PC-9 (cell line): ENCODE results near the gene ADGRF1. TPM values are rescaled to one million over a fixed set of nuclear protein-coding genes. Genes with fewer than 3 reads are reported as not detected.

ENCODE experiments used
- BruUV-seq: library from RNA; stranded (reverse); fragments of 400-500 nt; replicated peaks from 2 replicates; lab custom pipeline; 2021; lab: Mats Ljungman, UMichigan
- CTCF ChIA-PET: fragments of 300-600 bp; sonication (Branson Sonifier 250); formaldehyde crosslinking; loops from one replicate; lab custom pipeline; 2022; ENCODE audit warnings: antibody characterized with exemption; lab: Charles Lee
- POLR2A ChIA-PET: fragments of 300-600 bp; sonication (Branson Sonifier 250); formaldehyde crosslinking; loops from one replicate; lab custom pipeline; 2022; ENCODE audit warnings: antibody characterized with exemption; ENCODE audit not compliant: unreplicated experiment; lab: Charles Lee
- DNase-seq, 2 experiments: peaks; one replicate each; pipeline versions ENCODE4 v3.0.0 to v3.0.0-alpha.2; 2015 to 2022; ENCODE audit warnings: mixed read lengths in 1 of 2
- H2AFZ ChIP-seq: fragments of 200-600 bp; sonication (generic); 2 replicates; pipeline ENCODE4 v1.8.1; 2017; ENCODE audit warnings: antibody characterized with exemption
- H3F3A ChIP-seq: fragments of 200-600 bp; sonication (generic); 2 replicates; pipeline ENCODE4 v1.8.1; 2017; ENCODE audit warnings: antibody characterized with exemption, mild to moderate bottlenecking, low read depth; ENCODE audit not compliant: insufficient read depth
- H3K27ac ChIP-seq: fragments of 200-600 bp; sonication (generic); 2 replicates; pipeline ENCODE4 v1.6.1; 2016; ENCODE audit warnings: mixed run types
- H3K27me3 ChIP-seq: fragments of 200-600 bp; sonication (generic); 2 replicates; pipeline ENCODE4 v1.6.1; 2016; ENCODE audit warnings: low read depth, mixed run types; ENCODE audit not compliant: insufficient read depth
- H3K36me3 ChIP-seq: fragments of 200-600 bp; sonication (generic); 2 replicates; pipeline ENCODE4 v1.6.1; 2016; ENCODE audit warnings: low read depth, mixed run types
- H3K4me1 ChIP-seq: fragments of 200-600 bp; sonication (generic); replicated peaks from 2 replicates; pipeline ENCODE4 v1.6.1; 2016; ENCODE audit warnings: mixed run types; ENCODE audit not compliant: insufficient read depth
- H3K4me2 ChIP-seq: fragments of 200-600 bp; sonication (generic); 2 replicates; pipeline ENCODE4 v1.6.1; 2017; ENCODE audit warnings: mixed run types
- H3K4me3 ChIP-seq: fragments of 200-600 bp; sonication (generic); 2 replicates; pipeline ENCODE4 v1.6.1; 2016; ENCODE audit warnings: mixed run types
- H3K79me2 ChIP-seq: fragments of 200-600 bp; sonication (generic); 2 replicates; pipeline ENCODE4 v1.6.1; 2017; ENCODE audit warnings: low read depth, mixed run types
- H3K9me2 ChIP-seq: fragments of 200-600 bp; sonication (generic); 2 replicates; pipeline ENCODE4 v1.8.1; 2017; ENCODE audit warnings: mild to moderate bottlenecking; ENCODE audit not compliant: insufficient read depth
- H3K9me3 ChIP-seq: fragments of 200-600 bp; sonication (generic); 2 replicates; pipeline ENCODE4 v1.8.1; 2016; ENCODE audit warnings: low read depth; ENCODE audit not compliant: insufficient read depth
- H4K20me1 ChIP-seq: fragments of 200-600 bp; sonication (generic); 2 replicates; pipeline ENCODE4 v1.8.1; 2017; ENCODE audit not compliant: insufficient read depth
- EZH2 ChIP-seq: fragments of 200-600 bp; sonication (generic); IDR thresholded peaks from 2 replicates; pipeline ENCODE4 v1.8.0; 2017; ENCODE audit warnings: antibody characterized with exemption, low read depth
- intact Hi-C: fragments of 100-400 bp; cut with micrococcal nuclease; formaldehyde crosslinking; loops from one replicate; pipeline ENCODE4 v1.10.0; 2022; ENCODE audit not compliant: unreplicated experiment
- total RNA-seq: library from RNA; stranded (reverse); gene quantifications from 2 replicates; pipeline ENCODE4 v1.2.3, GENCODE V29; 2021
- TF ChIP-seq, protein P1 (sequence below): fragments of 200-600 bp; sonication (generic); conservative IDR thresholded peaks from 2 replicates; pipeline ENCODE4 v1.6.1; 2017; ENCODE audit warnings: mixed run types, antibody characterized with exemption, mild to moderate bottlenecking, moderate library complexity

Gene ADGRF1
- total RNA-seq, 1 experiment from 2014 or later: 162 TPM

DNA sequence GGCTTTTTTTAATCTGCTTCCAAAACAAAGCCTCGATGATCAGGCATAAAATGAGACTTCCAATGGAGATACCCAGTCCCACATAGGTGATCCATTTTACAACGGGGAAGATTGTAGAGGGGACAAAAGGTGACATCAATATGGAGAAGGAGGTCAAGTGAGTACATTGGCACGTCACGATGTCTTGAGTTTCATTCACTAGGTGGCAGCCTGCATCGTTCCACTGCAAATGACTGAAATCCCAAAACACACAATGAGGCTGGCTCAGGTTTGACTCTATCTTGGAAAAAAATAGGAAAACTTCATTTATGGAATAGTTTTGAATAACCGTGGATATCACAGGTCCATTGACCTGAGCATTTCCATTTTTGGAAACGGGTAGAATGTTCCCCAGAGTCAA is 32.5 kb downstream of the ADGRF1 start:
- TF ChIP-seq EZH2: no peak
- TF ChIP-seq, protein P1, sequence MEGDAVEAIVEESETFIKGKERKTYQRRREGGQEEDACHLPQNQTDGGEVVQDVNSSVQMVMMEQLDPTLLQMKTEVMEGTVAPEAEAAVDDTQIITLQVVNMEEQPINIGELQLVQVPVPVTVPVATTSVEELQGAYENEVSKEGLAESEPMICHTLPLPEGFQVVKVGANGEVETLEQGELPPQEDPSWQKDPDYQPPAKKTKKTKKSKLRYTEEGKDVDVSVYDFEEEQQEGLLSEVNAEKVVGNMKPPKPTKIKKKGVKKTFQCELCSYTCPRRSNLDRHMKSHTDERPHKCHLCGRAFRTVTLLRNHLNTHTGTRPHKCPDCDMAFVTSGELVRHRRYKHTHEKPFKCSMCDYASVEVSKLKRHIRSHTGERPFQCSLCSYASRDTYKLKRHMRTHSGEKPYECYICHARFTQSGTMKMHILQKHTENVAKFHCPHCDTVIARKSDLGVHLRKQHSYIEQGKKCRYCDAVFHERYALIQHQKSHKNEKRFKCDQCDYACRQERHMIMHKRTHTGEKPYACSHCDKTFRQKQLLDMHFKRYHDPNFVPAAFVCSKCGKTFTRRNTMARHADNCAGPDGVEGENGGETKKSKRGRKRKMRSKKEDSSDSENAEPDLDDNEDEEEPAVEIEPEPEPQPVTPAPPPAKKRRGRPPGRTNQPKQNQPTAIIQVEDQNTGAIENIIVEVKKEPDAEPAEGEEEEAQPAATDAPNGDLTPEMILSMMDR: no peak
- Histone ChIP-seq H3K9me3 (0 out of 2 replicates have a peak, but pooled peaks cover 2% of the 10 kb centered on the region), H3K27ac (no peak overlapping the region), H4K20me1 (no peaks in the 10 kb centered on the region; the same call in 1 of the 2 replicates), H3K4me3 (no peak overlapping the region), H3K4me1 (no peaks in the 10 kb centered on the region), H3K36me3 (peaks cover 82% of the 10 kb centered on the region), H2AFZ (no peak overlapping the region), H3F3A (peaks cover 93% of the 10 kb centered on the region), H3K27me3 (no peaks in the 10 kb centered on the region), H3K79me2 (peaks cover 10% of the 10 kb centered on the region), H3K4me2 (no peak overlapping the region), H3K9me2 (peaks cover 5% of the 10 kb centered on the region; the same call in 1 of the 2 replicates)
- TSS peak; percentile 6 for BruUV-seq
- no peak for DNase-seq
- ChIA-PET POLR2A (no interaction called here), CTCF (no interaction called here)
- intact Hi-C loops: no loop called here

DNA sequence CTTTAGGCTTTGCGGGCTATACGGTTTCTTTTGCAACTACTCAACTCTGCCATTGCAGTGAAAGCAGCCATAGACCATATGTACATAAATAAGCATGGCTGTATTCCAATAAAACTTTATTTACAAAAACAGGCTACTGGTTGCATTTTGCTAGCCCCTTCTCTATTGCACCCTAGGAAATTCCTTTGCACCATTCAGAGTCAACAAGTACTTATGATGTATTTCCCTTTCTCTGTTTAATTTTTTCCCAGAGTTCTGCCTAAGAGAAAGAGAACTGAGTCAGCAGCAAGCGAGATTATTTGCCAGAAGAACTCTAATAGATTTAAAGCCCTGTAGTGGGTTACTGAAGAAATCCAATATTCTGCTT is 33.8 kb downstream of the ADGRF1 start:
- CTCF ChIA-PET: no interaction called here
- Histone ChIP-seq H3K27ac (no peak overlapping the region), H2AFZ (no peak overlapping the region), H3K4me1 (no peaks in the 10 kb centered on the region), H3K36me3 (peaks cover 77% of the 10 kb centered on the region), H3K27me3 (no peaks in the 10 kb centered on the region), H3K9me3 (no peaks in the 10 kb centered on the region), H3K4me2 (no peak overlapping the region), H3K9me2 (peaks cover 5% of the 10 kb centered on the region; the same call in 1 of the 2 replicates), H4K20me1 (no peaks in the 10 kb centered on the region; the same call in 1 of the 2 replicates), H3K79me2 (peaks cover 10% of the 10 kb centered on the region), H3K4me3 (no peak overlapping the region), H3F3A (peaks cover 93% of the 10 kb centered on the region)
- no peak for TF ChIP-seq EZH2
- TF ChIP-seq, protein P1: no peak
- POLR2A ChIA-PET: no interaction called here
- intact Hi-C loops: no loop called here
- no peak for DNase-seq
- BruUV-seq: no TSS peak

DNA sequence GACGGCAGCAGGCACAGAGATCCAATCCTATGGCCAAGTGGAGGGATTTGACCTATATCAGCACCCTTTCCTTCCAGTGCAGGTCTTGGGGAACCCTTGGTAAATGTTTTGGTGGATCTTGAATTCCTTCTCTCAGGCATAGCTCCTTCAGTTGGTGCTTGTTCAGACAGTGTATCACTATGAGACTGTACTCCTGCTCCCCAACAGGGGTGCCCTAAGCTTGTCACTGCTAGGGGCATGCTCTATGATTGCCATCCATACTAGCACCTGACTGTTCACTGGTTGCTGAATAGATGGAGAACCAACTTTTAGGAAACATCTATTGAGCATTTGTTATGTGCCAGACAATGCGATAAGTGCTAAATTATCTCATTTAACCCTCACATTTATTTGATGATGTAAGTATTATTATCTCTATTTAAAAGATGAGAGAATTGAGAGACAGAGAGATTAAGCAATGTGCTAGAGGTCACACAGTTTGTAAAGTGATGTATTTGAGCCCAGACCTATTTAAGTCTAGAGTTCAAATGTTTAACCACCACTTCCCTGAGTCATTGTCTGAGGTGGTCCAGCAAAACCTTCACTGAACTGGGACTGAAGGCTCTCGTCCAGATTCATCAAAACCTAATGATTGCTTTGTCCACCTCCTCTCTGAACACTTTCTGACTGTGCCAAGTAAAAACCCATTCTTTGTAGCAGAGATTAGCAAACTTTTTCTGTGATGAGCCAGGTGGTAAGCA is 34.3 kb downstream of the ADGRF1 start:
- peaks cover 5% of the 10 kb centered on the region for H3K79me2 ChIP-seq
- H2AFZ ChIP-seq: no peak overlapping the region
- peaks cover 72% of the 10 kb centered on the region for H3K36me3 ChIP-seq
- no peaks in the 10 kb centered on the region; the same call in 1 of the 2 replicates for H4K20me1 ChIP-seq
- no peak for DNase-seq
- H3F3A ChIP-seq: peaks cover 90% of the 10 kb centered on the region
- H3K9me3 ChIP-seq: no peaks in the 10 kb centered on the region
- TF ChIP-seq EZH2: no peak
- TF ChIP-seq, protein P1: no peak
- no peak overlapping the region for H3K4me3 ChIP-seq
- peaks cover 5% of the 10 kb centered on the region; the same call in 1 of the 2 replicates for H3K9me2 ChIP-seq
- no peaks in the 10 kb centered on the region for H3K27me3 ChIP-seq
- no peak overlapping the region for H3K27ac ChIP-seq
- ChIA-PET POLR2A (no interaction called here), CTCF (no interaction called here)
- no peaks in the 10 kb centered on the region for H3K4me1 ChIP-seq
- intact Hi-C loops: no loop called here
- BruUV-seq: no TSS peak
- H3K4me2 ChIP-seq: no peak overlapping the region
